Activated CD4-positive, alpha-beta T cell treated with anti-CD3 and anti-CD28 coated beads, Interleukin-2, amount 10 ng/mL, durations not matched to agents 7 days and 5 days (primary cell): ENCODE measurements around the gene NEU2. TPM values are rescaled to one million over a fixed set of nuclear protein-coding genes. Genes with fewer than 3 reads are reported as not detected.
A peak's percentile ranks its signal among the peaks of the same experiment; 100 is the strongest.
"Not testable (repeated sequence)": the region's sequence is repeated elsewhere in the genome, so short reads cannot be mapped to it uniquely, and the experiment has no call there.

Experiments used
- CTCF ChIA-PET: fragments of 350-600 bp; sonication (Branson Sonifier 250); formaldehyde crosslinking; loops from one replicate; lab custom pipeline; 2021; ENCODE audit warnings: antibody characterized with exemption; lab: Charles Lee
- POLR2A ChIA-PET: fragments of 350-600 bp; sonication (Branson Sonifier 250); formaldehyde crosslinking; loops from one replicate; lab custom pipeline; 2021; ENCODE audit warnings: antibody characterized with exemption; lab: Charles Lee
- DNase-seq: peaks from one replicate; pipeline ENCODE4 v3.0.0-alpha.2; 2020
- H3K27ac Mint-ChIP-seq: one replicate; pipeline ENCODE4 v1.8.0; 2021; ENCODE audit warnings: mild to moderate bottlenecking, moderate library complexity, mixed read lengths
- H3K27me3 Mint-ChIP-seq: one replicate; pipeline ENCODE4 v1.8.0; 2021; ENCODE audit warnings: mixed read lengths
- H3K36me3 Mint-ChIP-seq: one replicate; pipeline ENCODE4 v1.8.0; 2021; ENCODE audit warnings: low read depth, mixed read lengths
- H3K4me1 Mint-ChIP-seq: one replicate; pipeline ENCODE4 v1.8.0; 2021; ENCODE audit warnings: mixed read lengths
- H3K4me3 Mint-ChIP-seq: one replicate; pipeline ENCODE4 v1.8.0; 2021; ENCODE audit warnings: mild to moderate bottlenecking, moderate library complexity, mixed read lengths
- H3K9me3 Mint-ChIP-seq: one replicate; pipeline ENCODE4 v1.8.0; 2021; ENCODE audit warnings: mixed read lengths
- total RNA-seq, 2 experiments: library from RNA; stranded (reverse); gene quantifications; one replicate each; pipeline ENCODE4 v1.2.3, GENCODE V29; 2021

The NEU2 gene
- total RNA-seq, 2 experiments from 2014 or later, result not detected

GRCh38 chr2:233064530-233065199 is 32.2 kb downstream of the NEU2 start:
- Mint-ChIP-seq H3K36me3 (peaks cover 75% of the 10 kb centered on the region), H3K4me1 (peaks cover 65% of the 10 kb centered on the region), H3K9me3 (no peaks in the 10 kb centered on the region), H3K4me3 (peak overlapping the region; percentile 22), H3K27ac (no peak overlapping the region), H3K27me3 (no peaks in the 10 kb centered on the region)
- DNase-seq, result no peak
- POLR2A ChIA-PET, result no interaction called here
- CTCF ChIA-PET, result interaction anchor here (0.6 to 1.6 kb wide), 3 partner anchors 11 to 152 kb away, joined by 3 to 5 read pairs (median 3); no protein-coding TSS in a partner anchor

- H3K27ac Mint-ChIP-seq, POLR2A ChIA-PET, H3K27me3 Mint-ChIP-seq, DNase-seq, H3K4me3 Mint-ChIP-seq, H3K9me3 Mint-ChIP-seq: not testable (repeated sequence)
- Mint-ChIP-seq H3K4me1 (peaks cover 63% of the 10 kb centered on the region), H3K36me3 (peaks cover 80% of the 10 kb centered on the region)
- CTCF ChIA-PET, result interaction anchor here (0.6 to 1.6 kb wide), 3 partner anchors 11 to 152 kb away, joined by 3 to 5 read pairs (median 4); no protein-coding TSS in a partner anchor
These were observed 32.7 kb downstream of the NEU2 start for GRCh38 chr2:233065200-233065589.

- POLR2A ChIA-PET, result no interaction called here
- DNase-seq, result no peak
- no peak overlapping the region for H3K27ac Mint-ChIP-seq
- no peak overlapping the region for H3K4me3 Mint-ChIP-seq
- H3K4me1 Mint-ChIP-seq, result peaks cover 67% of the 10 kb centered on the region
- H3K36me3 Mint-ChIP-seq, result peaks cover 82% of the 10 kb centered on the region
- H3K9me3 Mint-ChIP-seq, result no peaks in the 10 kb centered on the region
- CTCF ChIA-PET, result interaction anchor here (1.2 kb wide), 1 partner anchor 16 kb away, joined by 4 read pairs; no protein-coding TSS in a partner anchor
- no peaks in the 10 kb centered on the region for H3K27me3 Mint-ChIP-seq
These were observed 33.5 kb downstream of the NEU2 start for GRCh38 chr2:233065954-233066470.

- ChIA-PET CTCF (interaction anchor here (0.6 to 2.8 kb wide), 2 partner anchors 8 to 127 kb away, joined by 3 to 13 read pairs; partner anchors contain the start of gene INPP5D), POLR2A (no interaction called here)
- H3K4me3 Mint-ChIP-seq, result no peak overlapping the region
- H3K27ac Mint-ChIP-seq, result no peak overlapping the region
- peaks cover 59% of the 10 kb centered on the region for H3K4me1 Mint-ChIP-seq
- H3K9me3 Mint-ChIP-seq, result peaks cover 4% of the 10 kb centered on the region
- H3K27me3 Mint-ChIP-seq, result no peaks in the 10 kb centered on the region
- DNase-seq, result no peak
- peaks cover 68% of the 10 kb centered on the region for H3K36me3 Mint-ChIP-seq
These were observed 36.4 kb downstream of the NEU2 start for GRCh38 chr2:233068762-233069418.

GRCh38 chr2:233072838-233073237 is 40.4 kb downstream of the NEU2 start:
- Mint-ChIP-seq H3K9me3 (peaks cover 4% of the 10 kb centered on the region), H3K27me3 (no peaks in the 10 kb centered on the region), H3K4me3 (no peak overlapping the region), H3K27ac (no peak overlapping the region), H3K4me1 (peaks cover 28% of the 10 kb centered on the region), H3K36me3 (peaks cover 43% of the 10 kb centered on the region)
- DNase-seq, result no peak
- ChIA-PET CTCF (interaction anchor here (2.5 kb wide), 1 partner anchor 12 kb away, joined by 10 read pairs; the partner anchor contains the start of gene INPP5D), POLR2A (no interaction called here)

GRCh38 chr2:233074106-233074505 is 41.6 kb downstream of the NEU2 start:
- Mint-ChIP-seq H3K36me3 (peaks cover 45% of the 10 kb centered on the region), H3K4me1 (peaks cover 32% of the 10 kb centered on the region), H3K9me3 (peaks cover 4% of the 10 kb centered on the region), H3K27me3 (no peaks in the 10 kb centered on the region), H3K4me3 (no peak overlapping the region), H3K27ac (no peak overlapping the region)
- no peak for DNase-seq
- ChIA-PET CTCF (interaction anchor here (2.5 kb wide), 1 partner anchor 13 kb away, joined by 10 read pairs; the partner anchor contains the start of gene INPP5D), POLR2A (no interaction called here)

GRCh38 chr2:233075141-233075965 is 42.9 kb downstream of the NEU2 start:
- H3K4me3 Mint-ChIP-seq, result no peak overlapping the region
- H3K4me1 Mint-ChIP-seq, result peaks cover 37% of the 10 kb centered on the region
- H3K27ac Mint-ChIP-seq, result no peak overlapping the region
- no peaks in the 10 kb centered on the region for H3K27me3 Mint-ChIP-seq
- H3K9me3 Mint-ChIP-seq, result peaks cover 4% of the 10 kb centered on the region
- CTCF ChIA-PET, result interaction anchor here (0.9 to 1.3 kb wide), 4 partner anchors 9 to 22 kb away, joined by 3 to 8 read pairs (median 4); partner anchors contain the start of gene INPP5D
- peaks cover 45% of the 10 kb centered on the region for H3K36me3 Mint-ChIP-seq
- POLR2A ChIA-PET, result interaction anchor here (1.2 kb wide), 1 partner anchor 15 kb away, joined by 10 read pairs; the partner anchor contains the start of gene INPP5D
- no peak for DNase-seq

- ChIA-PET POLR2A (interaction anchor here (0.7 to 1.2 kb wide), 2 partner anchors 15 to 1217 kb away, joined by 3 to 10 read pairs; partner anchors contain the start of gene INPP5D), CTCF (interaction anchor here (0.9 to 1.3 kb wide), 4 partner anchors 9 to 23 kb away, joined by 3 to 8 read pairs (median 4); partner anchors contain the start of gene INPP5D)
- peaks cover 4% of the 10 kb centered on the region for H3K9me3 Mint-ChIP-seq
- DNase-seq, result peak; percentile 59
- no peaks in the 10 kb centered on the region for H3K27me3 Mint-ChIP-seq
- H3K36me3 Mint-ChIP-seq, result peaks cover 43% of the 10 kb centered on the region
- H3K4me3 Mint-ChIP-seq, result no peak overlapping the region
- no peak overlapping the region for H3K27ac Mint-ChIP-seq
- peaks cover 39% of the 10 kb centered on the region for H3K4me1 Mint-ChIP-seq
These were observed 43.5 kb downstream of the NEU2 start for GRCh38 chr2:233075966-233076339.

GRCh38 chr2:233076749-233077148 is 44.3 kb downstream of the NEU2 start:
- no peak for DNase-seq
- peaks cover 44% of the 10 kb centered on the region for H3K36me3 Mint-ChIP-seq
- ChIA-PET POLR2A (interaction anchor here (0.7 kb wide), 1 partner anchor 1216 kb away, joined by 3 read pairs; no protein-coding TSS in a partner anchor), CTCF (no interaction called here)
- H3K4me1 Mint-ChIP-seq, result peaks cover 46% of the 10 kb centered on the region
- H3K9me3 Mint-ChIP-seq, result peaks cover 2% of the 10 kb centered on the region
- no peak overlapping the region for H3K27ac Mint-ChIP-seq
- H3K4me3 Mint-ChIP-seq, result no peak overlapping the region
- H3K27me3 Mint-ChIP-seq, result no peaks in the 10 kb centered on the region

GRCh38 chr2:233079473-233079877 is 47.0 kb downstream of the NEU2 start:
- CTCF ChIA-PET, result interaction anchor here (1.3 to 7.9 kb wide), 2 partner anchors 20 to 144 kb away, joined by 3 to 57 read pairs; partner anchors contain the start of gene INPP5D
- DNase-seq, result peak; percentile 54
- Mint-ChIP-seq H3K27ac (peak overlapping the region; percentile 88), H3K36me3 (peaks cover 63% of the 10 kb centered on the region), H3K9me3 (no peaks in the 10 kb centered on the region), H3K4me3 (peak overlapping the region; percentile 58), H3K27me3 (no peaks in the 10 kb centered on the region), H3K4me1 (peaks cover 66% of the 10 kb centered on the region)
- POLR2A ChIA-PET, result interaction anchor here (0.6 kb wide), 1 partner anchor 19 kb away, joined by 3 read pairs; no protein-coding TSS in a partner anchor

- Mint-ChIP-seq H3K36me3 (peaks cover 70% of the 10 kb centered on the region), H3K4me1 (peaks cover 73% of the 10 kb centered on the region), H3K4me3 (peak overlapping the region; percentile 67), H3K27me3 (no peaks in the 10 kb centered on the region), H3K27ac (peak overlapping the region; percentile 88), H3K9me3 (no peaks in the 10 kb centered on the region)
- POLR2A ChIA-PET, result interaction anchor here (0.6 to 2.6 kb wide), 2 partner anchors 20 kb away, joined by 3 to 19 read pairs; partner anchors contain the start of gene INPP5D
- CTCF ChIA-PET, result interaction anchor here (0.9 to 7.9 kb wide), 7 partner anchors 12 to 143 kb away, joined by 3 to 57 read pairs (median 3); partner anchors contain the start of gene INPP5D
- peak; percentile 31 for DNase-seq
These were observed 47.7 kb downstream of the NEU2 start for GRCh38 chr2:233079953-233080835.
